Measurements from ENCODE around the gene ZNF518B. TPM values are rescaled to one million over a fixed set of nuclear protein-coding genes. Genes with fewer than 3 reads are reported as not detected.

ZNF518B gene
- total and polyA plus RNA-seq, 7 experiments from 2014 or later, result 13.4 to 53.0 (median 30.1) TPM

- H3K36me3 Mint-ChIP-seq, result peaks cover under 1 to 10% (median 6%) of the 10 kb centered on the region in 5 donors
- peak overlapping the region; percentile 18 to 92 (median 46) for H3K4me3 Mint-ChIP-seq
- ChIA-PET CTCF (interaction anchor here (0.6 to 2.4 kb wide), 12 partner anchors 8 to 768 kb away, joined by 3 to 9 read pairs (median 4); no protein-coding TSS in a partner anchor), POLR2A (interaction anchor here (0.6 to 3.4 kb wide), 4 partner anchors 20 to 343 kb away, joined by 3 to 15 read pairs (median 4); partner anchors contain the start of gene WDR1)
- peak in 1 of 9 donors; percentile 25 for DNase-seq
- peaks cover 0 to 6% (median 0%) of the 10 kb centered on the region in 3 experiments for H3K9me3 ChIP-seq (ENCODE audit: control insufficient read depth in 2 of 3, low read length in 3 of 3)
- H3K27me3 ChIP-seq (ENCODE audit: control insufficient read depth in 2 of 2, insufficient read depth in 2 of 2, low read length in 2 of 2), result no peaks in the 10 kb centered on the region
- ATAC-seq, result no peak
- peak overlapping the region in 2 of 9 donors; percentile 3 to 45 for H3K27ac Mint-ChIP-seq
- H3K27ac ChIP-seq (ENCODE audit: low read depth, low read length), result no peak overlapping the region
- H3K4me3 ChIP-seq (ENCODE audit: low read length), result peak overlapping the region; percentile 61
- peaks cover 15 to 46% (median 38%) of the 10 kb centered on the region in 7 donors for H3K4me1 Mint-ChIP-seq
- H3K9me3 Mint-ChIP-seq, result peaks cover 0 to 12% (median 6%) of the 10 kb centered on the region in 11 donors
- no peaks in the 10 kb centered on the region for H3K36me3 ChIP-seq (ENCODE audit: control insufficient read depth in 2 of 3, insufficient read depth in 3 of 3, low read length in 3 of 3)
- H3K4me1 ChIP-seq (ENCODE audit: control insufficient read depth in 2 of 2, insufficient read depth in 2 of 2, low read length in 2 of 2), result peaks cover 4 to 11% of the 10 kb centered on the region in 2 donors
- intact Hi-C loops (cut with micrococcal nuclease), result loop anchor here (1.0 to 10.0 kb wide), 7 partner anchors 38 to 441 kb away; partner anchors contain the start of gene WDR1 (in 1 of the 2)
- H3K27me3 Mint-ChIP-seq, result peaks cover 21 to 43% (median 32%) of the 10 kb centered on the region in 5 donors
Measured at GRCh38 chr4:10460313-10461047, 3.3 kb upstream of the ZNF518B start.

GRCh38 chr4:10459305-10459704 is 2.1 kb upstream of the ZNF518B start:
- ChIA-PET POLR2A (no interaction called here), CTCF (no interaction called here)
- H3K9me3 Mint-ChIP-seq, result peaks cover 0 to 11% (median 7%) of the 10 kb centered on the region in 11 donors
- H3K27me3 Mint-ChIP-seq, result peaks cover 12 to 35% (median 22%) of the 10 kb centered on the region in 5 donors
- Histone ChIP-seq H3K4me3 (ENCODE audit: low read length) (no peak overlapping the region), H3K27me3 (ENCODE audit: control insufficient read depth in 2 of 2, insufficient read depth in 2 of 2, low read length in 2 of 2) (no peaks in the 10 kb centered on the region), H3K9me3 (ENCODE audit: control insufficient read depth in 2 of 3, low read length in 3 of 3) (peaks cover 0 to 6% (median 0%) of the 10 kb centered on the region in 3 experiments), H3K36me3 (ENCODE audit: control insufficient read depth in 2 of 3, insufficient read depth in 3 of 3, low read length in 3 of 3) (peaks cover 0 to 10% (median 0%) of the 10 kb centered on the region in 3 experiments), H3K4me1 (ENCODE audit: control insufficient read depth in 2 of 2, insufficient read depth in 2 of 2, low read length in 2 of 2) (peaks cover 4 to 15% of the 10 kb centered on the region in 2 donors), H3K27ac (ENCODE audit: low read depth, low read length) (no peak overlapping the region)
- DNase-seq (no peak), ATAC-seq (no peak)
- intact Hi-C loops (cut with micrococcal nuclease), result loop anchor here (5.0 to 10.0 kb wide), 4 partner anchors 362 to 855 kb away; no protein-coding TSS in a partner anchor
- H3K4me3 Mint-ChIP-seq, result peak overlapping the region in 5 of 10 donors; percentile 6 to 92 (median 15)
- H3K36me3 Mint-ChIP-seq, result peaks cover 13 to 22% (median 13%) of the 10 kb centered on the region in 5 donors
- H3K27ac Mint-ChIP-seq, result peak overlapping the region in 1 of 9 donors; percentile 54
- H3K4me1 Mint-ChIP-seq, result peaks cover 17 to 58% (median 48%) of the 10 kb centered on the region in 7 donors

- no peak overlapping the region for H3K27ac ChIP-seq (ENCODE audit: low read depth, low read length)
- H3K4me1 Mint-ChIP-seq, result peaks cover 17 to 62% (median 52%) of the 10 kb centered on the region in 7 donors
- H3K4me3 Mint-ChIP-seq, result peak overlapping the region in 9 of 10 donors; percentile 62 to 81 (median 72)
Measured at GRCh38 chr4:10458177-10458576, 951 bp upstream of the ZNF518B start.

GRCh38 chr4:10456595-10457254 is 501 bp downstream of the ZNF518B start:
- Histone ChIP-seq H3K4me1 (ENCODE audit: control insufficient read depth in 2 of 2, insufficient read depth in 2 of 2, low read length in 2 of 2) (peaks cover 4 to 15% of the 10 kb centered on the region in 2 donors), H3K9me3 (ENCODE audit: control insufficient read depth in 2 of 3, low read length in 3 of 3) (peaks cover 0 to 8% (median 5%) of the 10 kb centered on the region in 3 experiments), H3K27ac (ENCODE audit: low read depth, low read length) (peak overlapping the region; percentile 67), H3K27me3 (ENCODE audit: control insufficient read depth in 2 of 2, insufficient read depth in 2 of 2, low read length in 2 of 2) (no peaks in the 10 kb centered on the region), H3K36me3 (ENCODE audit: control insufficient read depth in 2 of 3, insufficient read depth in 3 of 3, low read length in 3 of 3) (peaks cover 0 to 27% (median 4%) of the 10 kb centered on the region in 3 experiments), H3K4me3 (ENCODE audit: low read length) (peak overlapping the region; percentile 75)
- intact Hi-C loops (cut with micrococcal nuclease), result loop anchor here (1.0 to 10.0 kb wide), 11 partner anchors 82 to 1014 kb away; no protein-coding TSS in a partner anchor
- Mint-ChIP-seq H3K9me3 (peaks cover 0 to 25% (median 9%) of the 10 kb centered on the region in 11 donors), H3K27ac (peak overlapping the region; percentile 79 to 95 (median 88)), H3K36me3 (peaks cover 27 to 42% (median 38%) of the 10 kb centered on the region in 5 donors), H3K4me3 (peak overlapping the region; percentile 81 to 93 (median 88)), H3K4me1 (peaks cover 15 to 59% (median 49%) of the 10 kb centered on the region in 7 donors), H3K27me3 (peaks cover 0 to 13% (median 3%) of the 10 kb centered on the region in 5 donors)
- ATAC-seq, result peak; percentile 59
- ChIA-PET CTCF (no interaction called here), POLR2A (interaction anchor here (0.9 to 2.3 kb wide), 6 partner anchors 10 to 766 kb away, joined by 3 to 24 read pairs (median 4); partner anchors contain the start of gene WDR1)
- peak; percentile 31 to 67 (median 60) for DNase-seq

More at GRCh38 chr4:10458177-10458576, 951 bp upstream of the ZNF518B start:
- CTCF ChIA-PET, result interaction anchor here (0.9 kb wide), 1 partner anchor 45 kb away, joined by 3 read pairs; no protein-coding TSS in a partner anchor
- Histone ChIP-seq H3K9me3 (ENCODE audit: control insufficient read depth in 2 of 3, low read length in 3 of 3) (peaks cover 0 to 6% (median 0%) of the 10 kb centered on the region in 3 experiments), H3K4me1 (ENCODE audit: control insufficient read depth in 2 of 2, insufficient read depth in 2 of 2, low read length in 2 of 2) (peaks cover 4 to 15% of the 10 kb centered on the region in 2 donors), H3K36me3 (ENCODE audit: control insufficient read depth in 2 of 3, insufficient read depth in 3 of 3, low read length in 3 of 3) (peaks cover 0 to 17% (median 4%) of the 10 kb centered on the region in 3 experiments), H3K27me3 (ENCODE audit: control insufficient read depth in 2 of 2, insufficient read depth in 2 of 2, low read length in 2 of 2) (no peaks in the 10 kb centered on the region), H3K4me3 (ENCODE audit: low read length) (no peak overlapping the region)
- Mint-ChIP-seq H3K27me3 (peaks cover 7 to 28% (median 17%) of the 10 kb centered on the region in 5 donors), H3K9me3 (peaks cover 0 to 11% (median 9%) of the 10 kb centered on the region in 11 donors), H3K36me3 (peaks cover 19 to 29% (median 25%) of the 10 kb centered on the region in 5 donors), H3K27ac (peak overlapping the region in 6 of 9 donors; percentile 7 to 81 (median 53))
- DNase-seq (no peak), ATAC-seq (no peak)
- POLR2A ChIA-PET, result interaction anchor here (1.3 to 2.3 kb wide), 3 partner anchors 13 to 340 kb away, joined by 3 to 24 read pairs (median 5); partner anchors contain the start of gene WDR1
- intact Hi-C loops (cut with micrococcal nuclease), result loop anchor here (5.0 to 10.0 kb wide), 4 partner anchors 361 to 853 kb away; no protein-coding TSS in a partner anchor

GRCh38 chr4:10456260-10456594 is 999 bp downstream of the ZNF518B start:
- Histone ChIP-seq H3K27me3 (ENCODE audit: control insufficient read depth in 2 of 2, insufficient read depth in 2 of 2, low read length in 2 of 2) (no peaks in the 10 kb centered on the region), H3K4me1 (ENCODE audit: control insufficient read depth in 2 of 2, insufficient read depth in 2 of 2, low read length in 2 of 2) (peaks cover 4 to 15% of the 10 kb centered on the region in 2 donors), H3K27ac (ENCODE audit: low read depth, low read length) (peak overlapping the region; percentile 67), H3K36me3 (ENCODE audit: control insufficient read depth in 2 of 3, insufficient read depth in 3 of 3, low read length in 3 of 3) (peaks cover 0 to 30% (median 4%) of the 10 kb centered on the region in 3 experiments), H3K4me3 (ENCODE audit: low read length) (peak overlapping the region; percentile 75), H3K9me3 (ENCODE audit: control insufficient read depth in 2 of 3, low read length in 3 of 3) (peaks cover 0 to 8% (median 4%) of the 10 kb centered on the region in 3 experiments)
- ATAC-seq (no peak), DNase-seq (no peak)
- H3K4me1 Mint-ChIP-seq, result peaks cover 12 to 59% (median 46%) of the 10 kb centered on the region in 7 donors
- H3K4me3 Mint-ChIP-seq, result peak overlapping the region; percentile 81 to 93 (median 88)
- H3K27me3 Mint-ChIP-seq, result peaks cover 0 to 10% (median 0%) of the 10 kb centered on the region in 5 donors
- H3K36me3 Mint-ChIP-seq, result peaks cover 27 to 45% (median 42%) of the 10 kb centered on the region in 5 donors
- POLR2A ChIA-PET, result interaction anchor here (0.6 to 2.3 kb wide), 5 partner anchors 291 to 765 kb away, joined by 3 to 24 read pairs (median 3); partner anchors contain the start of gene WDR1
- intact Hi-C loops (cut with micrococcal nuclease), result loop anchor here (2.0 to 10.0 kb wide), 8 partner anchors 275 to 1015 kb away; no protein-coding TSS in a partner anchor
- CTCF ChIA-PET, result no interaction called here
- H3K9me3 Mint-ChIP-seq, result peaks cover 0 to 29% (median 10%) of the 10 kb centered on the region in 11 donors
- peak overlapping the region; percentile 79 to 95 (median 88) for H3K27ac Mint-ChIP-seq
